ENCODE results near the gene PHOSPHO1.

The PHOSPHO1 gene

DNA sequence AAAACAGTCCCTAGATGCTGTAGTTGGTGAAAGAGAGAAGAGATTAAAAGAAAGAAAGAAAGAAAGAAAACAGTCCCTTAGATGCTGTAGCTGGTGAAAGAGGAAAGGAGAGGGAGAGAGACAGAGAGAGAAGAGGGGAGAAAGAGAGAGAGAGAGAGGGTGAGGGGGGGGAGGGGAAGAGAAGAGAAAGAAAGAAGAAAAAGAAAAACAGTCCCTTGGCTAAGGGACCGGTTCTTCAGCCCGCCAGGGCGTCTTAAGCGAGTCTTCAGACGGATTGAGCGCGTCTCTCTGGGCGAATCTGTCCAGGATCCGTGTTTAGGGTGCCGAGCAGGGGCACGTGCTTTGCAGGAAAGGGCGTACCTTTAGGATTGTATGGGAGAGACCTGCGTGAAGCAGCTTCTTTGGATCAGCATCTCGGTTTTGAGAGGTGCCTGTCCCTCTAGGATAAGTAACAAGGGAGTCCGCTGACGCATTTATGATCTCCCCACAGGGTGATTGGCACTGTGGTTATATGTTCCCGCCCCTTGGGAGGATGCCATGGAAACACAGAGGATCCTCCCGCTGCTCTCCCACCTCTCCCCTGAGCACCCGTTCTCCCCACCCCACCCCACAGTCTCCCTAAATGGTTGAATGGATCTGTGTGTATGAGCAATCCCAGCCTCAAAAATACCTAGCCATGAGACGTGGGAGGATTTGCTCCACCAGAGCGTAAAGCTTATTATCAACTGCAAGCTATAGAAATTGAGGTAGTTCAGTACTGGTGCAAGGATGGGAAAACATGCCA lies 36.9 kb downstream of the PHOSPHO1 start:
- Histone ChIP-seq H3K4me2 (ENCODE audit: low read depth, low read length, poor library complexity, severe bottlenecking) (peak overlapping the region; percentile 69), H3K4me3 (ENCODE audit: insufficient read depth, low read length, poor library complexity, severe bottlenecking) (peak overlapping the region; percentile 46), H3K9me2 (replicated peaks; ENCODE audit: insufficient read depth, low read length) (no peaks in the 10 kb centered on the region), H3K9ac (ENCODE audit: low read length) (peak overlapping the region; percentile 48), H4K20me1 (ENCODE audit: low read depth, low read length) (no peaks in the 10 kb centered on the region), H3K27me3 (ENCODE audit: low read length) (no peaks in the 10 kb centered on the region), H3K27ac (ENCODE audit: low read depth, low read length) (peak overlapping the region; percentile 97), H3F3A (ENCODE audit: insufficient read depth) (peaks cover 11% of the 10 kb centered on the region), H3K79me2 (ENCODE audit: insufficient read depth, low read length) (no peaks in the 10 kb centered on the region), H3K36me3 (ENCODE audit: low read length) (no peaks in the 10 kb centered on the region), H2AFZ (ENCODE audit: low read depth, low read length, severe bottlenecking) (peak overlapping the region; percentile 20), H3K9me3 (ENCODE audit: insufficient read depth, low read length) (no peaks in the 10 kb centered on the region)
- TF ChIP-seq EZH2phosphoT487 (conservative IDR thresholded peaks at IDR 0.05; ENCODE audit: low read length): no peak
- TF ChIP-seq, protein P1, sequence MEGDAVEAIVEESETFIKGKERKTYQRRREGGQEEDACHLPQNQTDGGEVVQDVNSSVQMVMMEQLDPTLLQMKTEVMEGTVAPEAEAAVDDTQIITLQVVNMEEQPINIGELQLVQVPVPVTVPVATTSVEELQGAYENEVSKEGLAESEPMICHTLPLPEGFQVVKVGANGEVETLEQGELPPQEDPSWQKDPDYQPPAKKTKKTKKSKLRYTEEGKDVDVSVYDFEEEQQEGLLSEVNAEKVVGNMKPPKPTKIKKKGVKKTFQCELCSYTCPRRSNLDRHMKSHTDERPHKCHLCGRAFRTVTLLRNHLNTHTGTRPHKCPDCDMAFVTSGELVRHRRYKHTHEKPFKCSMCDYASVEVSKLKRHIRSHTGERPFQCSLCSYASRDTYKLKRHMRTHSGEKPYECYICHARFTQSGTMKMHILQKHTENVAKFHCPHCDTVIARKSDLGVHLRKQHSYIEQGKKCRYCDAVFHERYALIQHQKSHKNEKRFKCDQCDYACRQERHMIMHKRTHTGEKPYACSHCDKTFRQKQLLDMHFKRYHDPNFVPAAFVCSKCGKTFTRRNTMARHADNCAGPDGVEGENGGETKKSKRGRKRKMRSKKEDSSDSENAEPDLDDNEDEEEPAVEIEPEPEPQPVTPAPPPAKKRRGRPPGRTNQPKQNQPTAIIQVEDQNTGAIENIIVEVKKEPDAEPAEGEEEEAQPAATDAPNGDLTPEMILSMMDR (IDR thresholded peaks at IDR 0.05; ENCODE audit: insufficient read depth, low read length, poor library complexity, severe bottlenecking): no peak

DNA sequence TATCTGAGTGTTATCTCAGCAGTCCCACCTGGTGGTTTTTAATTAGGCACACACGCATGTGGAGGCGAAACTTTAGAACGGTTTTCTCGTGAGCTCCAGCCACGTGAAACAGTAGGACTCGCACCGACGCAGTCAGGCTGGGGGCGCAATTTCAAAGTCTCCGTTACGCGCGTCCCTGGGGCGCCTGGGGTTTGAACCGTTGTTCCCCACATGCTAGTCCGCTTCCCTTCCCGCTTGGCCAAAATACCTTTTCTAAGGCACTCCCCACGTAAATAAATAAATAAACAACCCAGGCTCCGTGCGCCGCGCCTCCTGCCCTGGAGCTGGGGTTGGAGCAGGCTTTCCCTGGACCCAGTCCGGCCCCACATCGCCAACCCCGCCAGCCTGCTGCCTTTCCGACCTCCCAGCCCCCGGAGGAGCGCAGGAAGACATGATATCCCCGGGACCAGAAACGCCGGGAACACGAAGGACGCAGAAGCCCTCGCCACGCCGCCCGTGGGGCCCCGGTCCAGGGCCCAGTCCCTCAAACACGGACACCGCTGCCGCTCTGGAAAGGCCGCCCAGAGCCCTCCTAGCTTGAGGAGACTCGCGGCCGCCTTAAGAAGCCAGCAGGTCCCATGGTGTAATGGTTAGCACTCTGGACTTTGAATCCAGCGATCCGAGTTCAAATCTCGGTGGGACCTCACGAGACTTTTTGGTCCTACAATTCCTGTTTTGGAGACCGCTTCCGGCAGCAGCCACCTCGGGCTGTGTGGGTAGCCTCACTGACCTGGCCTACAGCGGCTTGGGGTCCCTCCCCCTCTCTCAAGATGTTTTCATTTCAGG lies 38.5 kb downstream of the PHOSPHO1 start:
- peak overlapping the region; percentile 72 for H3K4me3 ChIP-seq (ENCODE audit: insufficient read depth, low read length, poor library complexity, severe bottlenecking)
- H3K4me2 ChIP-seq (ENCODE audit: low read depth, low read length, poor library complexity, severe bottlenecking): peak overlapping the region; percentile 92
- H3F3A ChIP-seq (ENCODE audit: insufficient read depth): peaks cover 11% of the 10 kb centered on the region
- peak overlapping the region; percentile 94 for H3K9ac ChIP-seq (ENCODE audit: low read length)
- H3K9me2 ChIP-seq (replicated peaks; ENCODE audit: insufficient read depth, low read length): no peaks in the 10 kb centered on the region
- TF ChIP-seq, protein P1 (IDR thresholded peaks at IDR 0.05; ENCODE audit: insufficient read depth, low read length, poor library complexity, severe bottlenecking): peak; percentile 23
- TF ChIP-seq EZH2phosphoT487 (conservative IDR thresholded peaks at IDR 0.05; ENCODE audit: low read length): no peak
- H3K27me3 ChIP-seq (ENCODE audit: low read length): no peaks in the 10 kb centered on the region
- no peaks in the 10 kb centered on the region for H3K79me2 ChIP-seq (ENCODE audit: insufficient read depth, low read length)
- H2AFZ ChIP-seq (ENCODE audit: low read depth, low read length, severe bottlenecking): peak overlapping the region; percentile 87
- no peaks in the 10 kb centered on the region for H3K36me3 ChIP-seq (ENCODE audit: low read length)
- peak overlapping the region; percentile 97 for H3K27ac ChIP-seq (ENCODE audit: low read depth, low read length)
- H3K9me3 ChIP-seq (ENCODE audit: insufficient read depth, low read length): no peaks in the 10 kb centered on the region
- no peaks in the 10 kb centered on the region for H4K20me1 ChIP-seq (ENCODE audit: low read depth, low read length)

DNA sequence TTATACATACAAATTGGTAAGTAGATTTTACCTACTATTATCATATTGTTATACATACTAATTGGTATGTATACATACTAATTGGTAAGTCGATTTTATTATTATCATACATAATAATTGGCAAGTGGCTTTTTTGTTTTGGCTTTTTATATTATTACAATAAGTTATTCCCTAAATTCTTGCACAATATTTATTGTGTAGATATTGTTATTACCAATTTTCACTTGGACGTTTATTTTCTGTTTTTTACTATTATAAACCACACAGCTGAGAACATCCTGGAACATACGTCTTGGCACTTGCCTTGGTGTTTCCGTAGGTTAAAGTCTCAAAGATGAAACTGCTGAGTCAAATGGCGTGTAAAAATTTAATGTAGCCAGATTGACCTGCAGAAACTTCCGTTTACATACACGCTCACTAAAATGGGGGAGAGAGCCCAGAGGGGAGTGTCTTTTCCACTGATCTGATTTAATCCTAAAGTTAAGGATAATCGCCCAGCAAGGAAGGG lies 39.1 kb downstream of the PHOSPHO1 start:
- Histone ChIP-seq H3K79me2 (ENCODE audit: insufficient read depth, low read length) (no peaks in the 10 kb centered on the region), H3K9me3 (ENCODE audit: insufficient read depth, low read length) (no peaks in the 10 kb centered on the region), H3K9me2 (replicated peaks; ENCODE audit: insufficient read depth, low read length) (no peaks in the 10 kb centered on the region), H3K9ac (ENCODE audit: low read length) (peak overlapping the region; percentile 94), H3F3A (ENCODE audit: insufficient read depth) (peaks cover 11% of the 10 kb centered on the region), H3K27ac (ENCODE audit: low read depth, low read length) (peak overlapping the region; percentile 97), H3K4me2 (ENCODE audit: low read depth, low read length, poor library complexity, severe bottlenecking) (peak overlapping the region; percentile 92), H3K27me3 (ENCODE audit: low read length) (no peaks in the 10 kb centered on the region), H3K36me3 (ENCODE audit: low read length) (no peaks in the 10 kb centered on the region), H3K4me3 (ENCODE audit: insufficient read depth, low read length, poor library complexity, severe bottlenecking) (peak overlapping the region; percentile 72), H2AFZ (ENCODE audit: low read depth, low read length, severe bottlenecking) (peak overlapping the region; percentile 87), H4K20me1 (ENCODE audit: low read depth, low read length) (no peaks in the 10 kb centered on the region)
- no peak for TF ChIP-seq EZH2phosphoT487 (conservative IDR thresholded peaks at IDR 0.05; ENCODE audit: low read length)
- TF ChIP-seq, protein P1 (IDR thresholded peaks at IDR 0.05; ENCODE audit: insufficient read depth, low read length, poor library complexity, severe bottlenecking): no peak

All from SU-DHL-6 (cell line).